Omental fat pad (tissue), 4 donors: Measurements from ENCODE around the gene TLE1. TPM values are rescaled to one million over a fixed set of nuclear protein-coding genes. Genes with fewer than 3 reads are reported as not detected.
"Not testable (repeated sequence)": the region's sequence is repeated elsewhere in the genome, so short reads cannot be mapped to it uniquely, and the experiment has no call there.

Experiments used
- ATAC-seq: fragments of 150-250 bp; one replicate; pipeline ENCODE4 v1.9.1; 2016; ENCODE audit warnings: mild to moderate bottlenecking, moderate library complexity; ENCODE audit not compliant: low FRiP score
- DNase-seq: peaks from one replicate; pipeline ENCODE4 v3.0.0-alpha.2; 2019; ENCODE audit warnings: low spot score
- total RNA-seq, 4 donors: library from RNA; depleted of rRNA; stranded (reverse); fragments of >200 nt; gene quantifications; one replicate each; pipeline ENCODE4 v1.1.0, GENCODE V29; 2016
- TF ChIP-seq, protein P1 (sequence below), 3 donors: fragments of 450-650 bp; IDR thresholded peaks; one replicate each; pipeline ENCODE4 v1.5.1; 2016 to 2017; ENCODE audit warnings: antibody characterized with exemption in 3 of 3, mild to moderate bottlenecking in 3 of 3, moderate library complexity in 2 of 3

The TLE1 gene
- total RNA-seq, 4 donors from 2014 or later: 75.3 to 136 (median 80.1) TPM

DNA sequence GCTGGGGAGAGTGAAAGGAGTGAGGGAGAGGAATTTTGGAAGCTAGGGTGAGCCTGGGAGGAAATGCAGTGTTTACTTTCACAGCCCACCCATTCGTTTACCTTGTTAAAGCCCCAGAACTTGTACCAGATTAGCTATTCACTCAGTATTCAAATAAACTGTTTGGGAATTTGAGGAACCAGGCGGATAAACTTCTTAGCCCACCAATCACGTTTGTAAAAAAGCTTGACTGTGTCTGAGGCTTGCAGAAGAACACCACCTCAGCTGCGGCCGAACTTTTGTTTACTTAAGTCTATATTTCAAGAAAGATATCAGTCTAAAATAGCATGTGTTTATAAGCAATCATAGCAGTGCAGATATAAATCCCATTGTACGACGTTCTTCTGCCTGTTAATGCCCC lies 5.2 kb upstream of the TLE1 start:
- no peak for DNase-seq
- TF ChIP-seq, protein P1, sequence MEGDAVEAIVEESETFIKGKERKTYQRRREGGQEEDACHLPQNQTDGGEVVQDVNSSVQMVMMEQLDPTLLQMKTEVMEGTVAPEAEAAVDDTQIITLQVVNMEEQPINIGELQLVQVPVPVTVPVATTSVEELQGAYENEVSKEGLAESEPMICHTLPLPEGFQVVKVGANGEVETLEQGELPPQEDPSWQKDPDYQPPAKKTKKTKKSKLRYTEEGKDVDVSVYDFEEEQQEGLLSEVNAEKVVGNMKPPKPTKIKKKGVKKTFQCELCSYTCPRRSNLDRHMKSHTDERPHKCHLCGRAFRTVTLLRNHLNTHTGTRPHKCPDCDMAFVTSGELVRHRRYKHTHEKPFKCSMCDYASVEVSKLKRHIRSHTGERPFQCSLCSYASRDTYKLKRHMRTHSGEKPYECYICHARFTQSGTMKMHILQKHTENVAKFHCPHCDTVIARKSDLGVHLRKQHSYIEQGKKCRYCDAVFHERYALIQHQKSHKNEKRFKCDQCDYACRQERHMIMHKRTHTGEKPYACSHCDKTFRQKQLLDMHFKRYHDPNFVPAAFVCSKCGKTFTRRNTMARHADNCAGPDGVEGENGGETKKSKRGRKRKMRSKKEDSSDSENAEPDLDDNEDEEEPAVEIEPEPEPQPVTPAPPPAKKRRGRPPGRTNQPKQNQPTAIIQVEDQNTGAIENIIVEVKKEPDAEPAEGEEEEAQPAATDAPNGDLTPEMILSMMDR (IDR thresholded peaks at IDR 0.05): no peak
- no peak for ATAC-seq

DNA sequence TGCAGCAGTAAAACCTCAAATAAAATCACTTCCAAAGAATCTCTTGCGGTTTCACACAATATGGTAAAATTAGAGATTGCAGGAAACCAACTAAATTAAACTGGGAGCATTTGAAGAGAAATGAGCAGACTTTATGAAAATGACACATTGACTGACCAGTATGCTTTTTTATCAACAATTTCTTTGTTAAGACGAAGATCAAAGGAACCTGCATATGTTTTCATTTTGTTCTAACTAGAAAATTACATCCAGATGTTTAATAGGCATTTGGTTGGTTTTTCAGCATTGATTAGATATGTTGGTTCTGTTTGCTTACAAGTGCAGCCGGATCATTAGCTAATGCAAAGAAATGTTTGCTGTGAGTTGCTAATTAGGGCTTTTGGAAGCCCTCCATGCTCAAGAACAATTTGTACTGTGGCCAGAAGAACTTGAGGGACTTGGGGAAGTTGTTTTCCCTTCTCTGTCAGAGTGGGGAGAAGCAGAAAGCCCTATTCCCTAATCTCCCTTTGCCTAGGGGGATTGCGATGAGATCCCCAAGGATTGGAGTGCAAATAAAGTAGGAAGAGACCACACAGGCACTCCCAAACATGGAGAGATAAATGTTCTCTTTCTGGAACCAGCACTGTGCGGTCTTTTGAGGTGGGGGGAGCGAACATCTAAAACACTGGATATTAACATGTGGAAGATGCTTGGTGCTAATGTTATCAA lies 4.5 kb upstream of the TLE1 start:
- TF ChIP-seq, protein P1 (IDR thresholded peaks at IDR 0.05): no peak
- DNase-seq (no peak), ATAC-seq (no peak)

DNA sequence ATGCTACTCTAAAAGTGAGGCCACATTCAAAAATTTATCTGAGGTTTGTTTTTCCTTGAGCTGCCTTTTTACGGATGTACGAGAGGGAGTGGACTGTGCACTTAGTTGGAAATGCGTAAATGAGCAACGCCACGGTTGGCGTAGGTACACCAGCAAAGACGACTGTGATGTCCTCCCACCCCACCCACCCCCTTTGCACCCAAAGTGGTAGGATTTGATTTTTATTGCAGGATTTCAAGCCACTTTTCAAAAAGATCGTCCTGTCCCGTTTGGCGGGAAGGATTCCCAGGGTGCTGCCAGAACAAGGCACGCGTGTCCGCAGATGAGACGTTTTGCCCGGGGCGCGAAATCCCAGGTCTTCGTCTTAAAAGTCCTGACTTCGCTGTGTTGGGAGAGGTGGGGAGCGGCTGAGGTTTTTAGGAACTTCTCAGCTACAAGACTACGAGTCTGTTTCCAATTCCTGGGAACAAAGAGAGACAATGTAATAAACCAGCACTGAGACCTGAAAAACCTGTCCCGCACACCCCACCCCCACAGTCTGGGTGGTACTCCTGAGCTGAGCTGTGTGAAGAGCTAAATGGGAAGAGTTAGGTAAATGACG lies 1.0 kb upstream of the TLE1 start:
- TF ChIP-seq, protein P1 (IDR thresholded peaks at IDR 0.05): no peak
- no peak for DNase-seq
- no peak for ATAC-seq

DNA sequence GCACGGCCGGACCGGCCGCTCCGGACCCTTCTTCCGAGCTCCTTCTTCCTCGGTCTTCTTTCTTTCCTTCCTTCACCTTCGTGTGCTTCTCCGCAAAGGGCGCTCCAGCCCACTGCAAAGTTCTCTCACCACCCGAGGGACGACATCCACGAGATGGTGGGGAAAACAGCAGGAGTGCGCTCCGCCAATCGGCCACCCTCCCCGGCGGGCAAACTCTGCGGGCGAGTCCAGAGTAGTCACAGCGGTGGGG lies 329 bp downstream of the TLE1 start:
- DNase-seq, ATAC-seq: not testable (repeated sequence)

DNA sequence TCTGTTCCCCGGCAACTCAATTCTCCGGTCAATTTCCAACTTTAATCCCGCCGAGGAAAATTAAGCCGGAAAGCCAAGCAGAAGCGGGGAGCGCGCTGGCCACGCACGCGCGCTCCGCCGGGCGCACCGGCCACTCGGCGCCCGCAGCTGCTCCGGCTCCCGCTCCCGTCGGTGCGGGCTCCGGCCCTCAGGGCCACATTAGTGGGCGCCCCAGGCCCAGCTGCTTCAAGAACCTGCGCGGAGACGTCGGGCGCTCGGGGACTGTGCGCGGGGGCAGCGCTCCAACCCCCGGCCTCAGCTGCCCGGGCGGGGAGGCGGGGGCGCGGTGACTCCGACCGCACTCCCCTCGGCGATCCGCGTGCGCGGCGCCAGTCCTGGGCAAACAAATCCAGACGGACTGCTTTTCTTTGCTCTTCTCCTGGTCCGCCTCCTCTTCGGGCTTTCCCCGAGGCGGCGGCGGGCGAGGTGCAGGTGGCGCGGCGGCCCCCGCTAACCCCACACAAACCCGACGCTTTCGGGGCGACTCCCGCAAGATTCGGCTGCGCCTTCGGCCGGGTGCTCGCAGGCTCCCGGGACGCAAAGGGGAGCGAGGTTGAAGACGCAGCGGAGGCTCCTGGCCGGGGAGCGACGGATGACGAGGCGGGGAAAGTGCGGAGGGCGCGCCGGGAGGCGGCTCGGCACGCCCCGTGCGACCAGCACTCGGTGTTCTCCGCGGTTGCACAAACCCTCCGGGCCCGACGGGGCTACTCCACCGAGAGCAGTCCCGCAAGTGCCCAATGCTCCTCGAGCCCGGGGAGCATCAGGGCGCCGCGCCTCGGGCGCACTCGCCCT lies 870 bp downstream of the TLE1 start:
- peak; percentile 42 for ATAC-seq
- DNase-seq: not testable (repeated sequence)

DNA sequence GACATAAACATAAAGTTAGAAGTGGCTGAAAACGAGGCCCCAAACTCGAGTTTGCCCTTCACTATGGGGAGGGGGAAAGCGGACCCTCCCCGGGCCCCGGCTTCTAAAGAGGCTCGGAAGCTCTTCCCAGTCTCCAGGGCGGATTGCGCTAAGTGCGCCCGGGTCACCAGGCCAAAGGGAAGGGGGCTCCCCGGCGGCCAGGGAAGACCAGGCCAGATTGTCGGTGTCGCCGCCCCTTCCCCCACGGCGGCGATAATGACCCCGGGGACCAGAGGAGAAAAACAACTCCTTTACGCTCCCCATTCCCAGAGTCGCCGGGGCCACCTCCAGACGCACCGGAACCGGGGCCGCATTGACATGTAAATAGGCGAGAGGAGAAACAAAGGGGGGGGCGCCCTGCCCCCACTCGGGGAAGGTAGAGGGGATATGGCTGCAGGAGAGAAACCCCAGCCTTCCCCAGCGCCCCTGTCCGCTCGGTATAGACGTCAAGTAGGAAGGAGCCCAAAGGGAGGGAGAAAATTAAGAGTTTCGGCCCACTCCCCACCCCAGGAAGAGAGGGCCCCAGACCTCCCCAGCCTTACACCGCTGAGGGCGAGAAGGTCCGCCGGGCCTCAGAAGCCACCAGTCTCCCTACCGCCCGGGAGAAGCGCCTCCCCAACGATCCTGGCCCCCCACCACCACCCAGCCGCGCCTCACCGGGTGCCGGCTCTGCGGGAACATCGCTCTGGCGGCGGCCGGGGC lies 1.7 kb downstream of the TLE1 start:
- TF ChIP-seq, protein P1 (IDR thresholded peaks at IDR 0.05): no peak
- DNase-seq (no peak), ATAC-seq (no peak)

DNA sequence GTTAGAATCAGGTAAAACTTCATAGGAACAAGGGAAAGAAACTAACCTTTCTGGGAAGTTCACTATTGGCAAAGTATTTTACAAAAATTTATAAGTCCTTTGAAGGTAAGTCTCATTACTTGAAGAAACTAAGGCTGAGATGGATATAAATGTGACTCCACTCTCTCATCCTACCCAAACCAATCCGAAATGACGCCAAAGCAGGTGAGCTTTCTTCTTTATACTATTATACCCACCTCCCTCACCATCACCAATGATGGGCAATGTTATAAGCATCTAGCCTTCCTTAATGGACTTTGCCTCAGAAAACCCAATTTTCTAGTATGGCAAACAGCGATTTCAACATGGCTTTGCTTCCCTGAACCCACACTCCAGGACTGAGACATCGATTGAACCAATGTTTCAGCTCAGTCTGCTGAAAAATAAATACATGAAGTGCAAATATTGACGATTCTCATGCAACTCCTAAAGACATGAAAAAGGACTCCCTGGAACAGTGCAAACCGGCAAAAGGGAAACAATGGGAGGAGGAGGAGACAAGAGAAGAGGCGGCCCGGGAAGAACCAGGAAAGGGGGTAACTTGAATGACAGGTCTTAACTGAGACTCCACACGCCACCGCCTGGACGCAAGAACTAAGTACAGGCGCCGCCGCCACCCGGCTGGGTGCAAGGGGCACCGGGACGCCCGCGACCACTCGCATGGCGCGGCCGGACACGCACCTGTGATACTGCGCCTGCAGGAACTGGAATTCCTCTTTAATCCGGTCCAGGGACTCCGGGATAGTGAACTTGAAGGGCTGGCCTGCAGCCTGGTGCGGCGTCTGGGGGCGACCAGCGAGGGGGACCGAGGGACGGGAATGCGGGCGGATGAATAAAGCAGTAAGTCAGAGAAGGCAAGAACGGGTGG lies 2.5 kb downstream of the TLE1 start:
- TF ChIP-seq, protein P1 (IDR thresholded peaks at IDR 0.05): peak in 1 of 3 donors; percentile 36
- ATAC-seq (peak; percentile 18), DNase-seq (peak; percentile 52)
